Immature natural killer cell (primary cell): ENCODE measurements around the gene OTULIN. TPM values are rescaled to one million over a fixed set of nuclear protein-coding genes. Genes with fewer than 3 reads are reported as not detected.

Experiments used
- DNase-seq, 3 donors: peaks; one replicate each; pipeline ENCODE4 v3.0.0; 2022; ENCODE audit warnings: mixed read lengths in 1 of 3
- H3K27ac Mint-ChIP-seq, 6 donors: one replicate each; pipeline ENCODE4 v1.8.0; 2020; ENCODE audit warnings: mixed read lengths in 6 of 6, mild to moderate bottlenecking in 5 of 6, inconsistent platforms in 4 of 6, moderate library complexity in 3 of 6
- H3K27me3 Mint-ChIP-seq, 3 donors: one replicate each; pipeline ENCODE4 v1.8.0; 2020 to 2021; ENCODE audit warnings: low read depth in 3 of 3, mild to moderate bottlenecking in 3 of 3, mixed read lengths in 3 of 3, moderate library complexity in 3 of 3, inconsistent platforms in 1 of 3
- H3K36me3 Mint-ChIP-seq, 3 donors: one replicate each; pipeline ENCODE4 v1.8.0; 2020; ENCODE audit warnings: mixed read lengths in 3 of 3, inconsistent platforms in 2 of 3, mild to moderate bottlenecking in 2 of 3
- H3K4me1 Mint-ChIP-seq, 2 donors: one replicate each; pipeline ENCODE4 v1.8.0; 2020; ENCODE audit warnings: inconsistent platforms in 2 of 2, mild to moderate bottlenecking in 2 of 2, mixed read lengths in 2 of 2, moderate library complexity in 1 of 2
- H3K4me3 Mint-ChIP-seq, 5 donors: one replicate each; pipeline ENCODE4 v1.8.0; 2020; ENCODE audit warnings: mild to moderate bottlenecking in 5 of 5, mixed read lengths in 5 of 5, inconsistent platforms in 3 of 5, moderate library complexity in 3 of 5
- H3K9me3 Mint-ChIP-seq, 6 donors: one replicate each; pipeline ENCODE4 v1.8.0; 2020; ENCODE audit warnings: mild to moderate bottlenecking in 6 of 6, mixed read lengths in 6 of 6, inconsistent platforms in 4 of 6, moderate library complexity in 3 of 6
- polyA plus RNA-seq, 3 donors: library from polyadenylated mRNA; unstranded; fragments of 300-500 nt; fragmentation: Illumina TruSeq; gene quantifications; one replicate each; pipeline ENCODE4 v1.2.3, GENCODE V29; 2021

OTULIN gene
- polyA plus RNA-seq, 3 donors from 2014 or later, result 15.4 to 23.8 (median 20.4) TPM

- H3K4me1 Mint-ChIP-seq, result peaks cover 20 to 38% of the 10 kb centered on the region in 2 donors
- no peaks in the 10 kb centered on the region for H3K9me3 Mint-ChIP-seq
- no peak overlapping the region for H3K4me3 Mint-ChIP-seq
- H3K27ac Mint-ChIP-seq, result peak overlapping the region in 2 of 6 donors; percentile 24 to 46
- peaks cover 39 to 61% (median 42%) of the 10 kb centered on the region in 3 donors for H3K36me3 Mint-ChIP-seq
- peaks cover 0 to 1% (median 0%) of the 10 kb centered on the region in 3 donors for H3K27me3 Mint-ChIP-seq
- DNase-seq, result no peak
These were observed 22.6 kb downstream of the OTULIN start for GRCh38 chr5:14687023-14687665.

GRCh38 chr5:14693070-14693469 lies 28.6 kb downstream of the OTULIN start:
- Mint-ChIP-seq H3K27me3 (peaks cover 0 to 7% (median 4%) of the 10 kb centered on the region in 3 donors), H3K4me1 (peaks cover 22 to 28% of the 10 kb centered on the region in 2 donors), H3K36me3 (peaks cover 35 to 66% (median 54%) of the 10 kb centered on the region in 3 donors), H3K4me3 (no peak overlapping the region), H3K9me3 (no peaks in the 10 kb centered on the region), H3K27ac (no peak overlapping the region)
- DNase-seq, result no peak

- Mint-ChIP-seq H3K4me3 (no peak overlapping the region), H3K9me3 (no peaks in the 10 kb centered on the region), H3K36me3 (peaks cover 30 to 69% (median 47%) of the 10 kb centered on the region in 3 donors), H3K27ac (no peak overlapping the region), H3K4me1 (peaks cover 21% of the 10 kb centered on the region in 2 donors), H3K27me3 (peaks cover 0 to 7% (median 4%) of the 10 kb centered on the region in 3 donors)
- DNase-seq, result no peak
These were observed 30.6 kb downstream of the OTULIN start for GRCh38 chr5:14695152-14695551.

GRCh38 chr5:14696057-14696456 lies 31.5 kb downstream of the OTULIN start:
- Mint-ChIP-seq H3K9me3 (no peaks in the 10 kb centered on the region), H3K36me3 (peaks cover 21 to 61% (median 39%) of the 10 kb centered on the region in 3 donors), H3K4me1 (peaks cover 25 to 27% of the 10 kb centered on the region in 2 donors), H3K4me3 (no peak overlapping the region), H3K27ac (peak overlapping the region; percentile 13 to 56 (median 36)), H3K27me3 (peaks cover 0 to 7% (median 4%) of the 10 kb centered on the region in 3 donors)
- DNase-seq, result no peak

GRCh38 chr5:14696851-14697250 lies 32.3 kb downstream of the OTULIN start:
- H3K27ac Mint-ChIP-seq, result peak overlapping the region in 5 of 6 donors; percentile 13 to 54 (median 32)
- peaks cover 2 to 9% (median 4%) of the 10 kb centered on the region in 3 donors for H3K27me3 Mint-ChIP-seq
- no peak for DNase-seq
- H3K4me1 Mint-ChIP-seq, result peaks cover 33 to 35% of the 10 kb centered on the region in 2 donors
- H3K36me3 Mint-ChIP-seq, result peaks cover 18 to 57% (median 39%) of the 10 kb centered on the region in 3 donors
- no peak overlapping the region for H3K4me3 Mint-ChIP-seq
- no peaks in the 10 kb centered on the region for H3K9me3 Mint-ChIP-seq

GRCh38 chr5:14698495-14698894 lies 34.0 kb downstream of the OTULIN start:
- H3K36me3 Mint-ChIP-seq, result peaks cover 15 to 46% (median 26%) of the 10 kb centered on the region in 3 donors
- H3K27ac Mint-ChIP-seq, result peak overlapping the region in 1 of 6 donors; percentile 82
- no peak for DNase-seq
- no peak overlapping the region for H3K4me3 Mint-ChIP-seq
- peaks cover 3 to 6% (median 4%) of the 10 kb centered on the region in 3 donors for H3K27me3 Mint-ChIP-seq
- H3K4me1 Mint-ChIP-seq, result peaks cover 49 to 50% of the 10 kb centered on the region in 2 donors
- H3K9me3 Mint-ChIP-seq, result no peaks in the 10 kb centered on the region

- no peak for DNase-seq
- Mint-ChIP-seq H3K9me3 (no peaks in the 10 kb centered on the region), H3K36me3 (peaks cover 11 to 42% (median 21%) of the 10 kb centered on the region in 3 donors), H3K27ac (peak overlapping the region in 4 of 6 donors; percentile 22 to 65 (median 43)), H3K4me1 (peaks cover 52 to 53% of the 10 kb centered on the region in 2 donors), H3K4me3 (no peak overlapping the region), H3K27me3 (peaks cover 3 to 5% (median 4%) of the 10 kb centered on the region in 3 donors)
These were observed 34.6 kb downstream of the OTULIN start for GRCh38 chr5:14699159-14699558.

- Mint-ChIP-seq H3K9me3 (no peaks in the 10 kb centered on the region), H3K27me3 (peaks cover 3 to 5% (median 4%) of the 10 kb centered on the region in 3 donors), H3K36me3 (peaks cover 11 to 39% (median 20%) of the 10 kb centered on the region in 3 donors), H3K4me3 (no peak overlapping the region), H3K27ac (peak overlapping the region in 4 of 6 donors; percentile 4 to 78 (median 54)), H3K4me1 (peaks cover 55 to 60% of the 10 kb centered on the region in 2 donors)
- no peak for DNase-seq
These were observed 35.4 kb downstream of the OTULIN start for GRCh38 chr5:14699807-14700400.

GRCh38 chr5:14700478-14701436 lies 36.2 kb downstream of the OTULIN start:
- H3K4me1 Mint-ChIP-seq, result peaks cover 60 to 67% of the 10 kb centered on the region in 2 donors
- H3K9me3 Mint-ChIP-seq, result no peaks in the 10 kb centered on the region
- H3K27ac Mint-ChIP-seq, result peak overlapping the region in 4 of 6 donors; percentile 59 to 93 (median 85)
- H3K36me3 Mint-ChIP-seq, result peaks cover 11 to 36% (median 18%) of the 10 kb centered on the region in 3 donors
- DNase-seq, result no peak
- peak overlapping the region in 1 of 5 donors; percentile 21 for H3K4me3 Mint-ChIP-seq
- H3K27me3 Mint-ChIP-seq, result peaks cover 3 to 5% (median 4%) of the 10 kb centered on the region in 3 donors

- H3K36me3 Mint-ChIP-seq, result peaks cover 11 to 31% (median 13%) of the 10 kb centered on the region in 3 donors
- peak overlapping the region in 2 of 5 donors; percentile 34 to 47 for H3K4me3 Mint-ChIP-seq
- DNase-seq, result no peak
- peaks cover 1 to 5% (median 3%) of the 10 kb centered on the region in 3 donors for H3K27me3 Mint-ChIP-seq
- peak overlapping the region; percentile 78 to 93 (median 85) for H3K27ac Mint-ChIP-seq
- H3K4me1 Mint-ChIP-seq, result peaks cover 61 to 67% of the 10 kb centered on the region in 2 donors
- H3K9me3 Mint-ChIP-seq, result no peaks in the 10 kb centered on the region
These were observed 37.0 kb downstream of the OTULIN start for GRCh38 chr5:14701556-14701955.

- peak in 2 of 3 donors; percentile 16 to 20 for DNase-seq
- Mint-ChIP-seq H3K27ac (peak overlapping the region; percentile 78 to 93 (median 85)), H3K4me3 (peak overlapping the region in 3 of 5 donors; percentile 25 to 56 (median 50)), H3K27me3 (peaks cover 0 to 5% (median 3%) of the 10 kb centered on the region in 3 donors), H3K36me3 (peaks cover 12 to 32% (median 12%) of the 10 kb centered on the region in 3 donors), H3K9me3 (no peaks in the 10 kb centered on the region), H3K4me1 (peaks cover 63 to 71% of the 10 kb centered on the region in 2 donors)
These were observed 37.8 kb downstream of the OTULIN start for GRCh38 chr5:14702238-14702839.

GRCh38 chr5:14705556-14705955 lies 41.0 kb downstream of the OTULIN start:
- H3K27ac Mint-ChIP-seq, result peak overlapping the region; percentile 87 to 99 (median 96)
- no peak for DNase-seq
- no peaks in the 10 kb centered on the region for H3K9me3 Mint-ChIP-seq
- peaks cover 2 to 5% (median 3%) of the 10 kb centered on the region in 3 donors for H3K27me3 Mint-ChIP-seq
- peaks cover 16 to 25% (median 21%) of the 10 kb centered on the region in 3 donors for H3K36me3 Mint-ChIP-seq
- H3K4me3 Mint-ChIP-seq, result no peak overlapping the region
- H3K4me1 Mint-ChIP-seq, result peaks cover 73 to 84% of the 10 kb centered on the region in 2 donors
